Stimulated activated CD8-positive, alpha-beta memory T cell treated with anti-CD3 and anti-CD28 coated beads, Interleukin-2, amount 100 ng/mL, for 48 hours (primary cell): ENCODE results near the gene FGR.
"Not testable (repeated sequence)": the region's sequence is repeated elsewhere in the genome, so short reads cannot be mapped to it uniquely, and the experiment has no call there.

Source experiments
- DNase-seq, 2 donors: peaks; one replicate each; pipeline ENCODE4 v3.0.0-alpha.2; 2020; ENCODE audit warnings: low read depth in 2 of 2

The FGR gene

GRCh38 chr1:27634985-27635367, at the start of gene FGR:
TSS of gene FGR (minus strand) at chr1:27635185. CDS start at chr1:27623916, 11,269 bp downstream.
- DNase-seq: no peak

GRCh38 chr1:27684176-27684575, 49.2 kb upstream of the FGR start:
- DNase-seq: no peak

GRCh38 chr1:27682351-27682944, 47.5 kb upstream of the FGR start:
- no peak for DNase-seq

GRCh38 chr1:27681580-27681979, 46.6 kb upstream of the FGR start:
- DNase-seq: not testable (repeated sequence)

GRCh38 chr1:27680225-27680791, 45.3 kb upstream of the FGR start:
- not testable (repeated sequence) for DNase-seq

GRCh38 chr1:27678747-27679146, 43.8 kb upstream of the FGR start:
- DNase-seq: no peak

- no peak for DNase-seq
Measured at GRCh38 chr1:27676410-27676809, 41.4 kb upstream of the FGR start.

- DNase-seq: no peak
Measured at GRCh38 chr1:27672750-27673112, 37.7 kb upstream of the FGR start.

- DNase-seq: peak; percentile 40 to 55
Measured at GRCh38 chr1:27671964-27672749, 37.2 kb upstream of the FGR start, which contains the start of gene IFI6. TSS of gene IFI6 (minus strand) at chr1:27672192. CDS start at chr1:27669314, 2,878 bp downstream.

GRCh38 chr1:27669876-27670275, 34.9 kb upstream of the FGR start:
- DNase-seq: no peak

GRCh38 chr1:27668808-27669723, 34.1 kb upstream of the FGR start:
- peak; percentile 81 to 86 for DNase-seq

GRCh38 chr1:27668121-27668807, 33.3 kb upstream of the FGR start:
- no peak for DNase-seq

- DNase-seq: no peak
Measured at GRCh38 chr1:27666791-27667254, 31.8 kb upstream of the FGR start.

GRCh38 chr1:27666294-27666693, 31.3 kb upstream of the FGR start:
- no peak for DNase-seq

GRCh38 chr1:27665016-27665651, 30.1 kb upstream of the FGR start:
- DNase-seq: no peak

- DNase-seq: no peak
Measured at GRCh38 chr1:27664291-27664690, 29.3 kb upstream of the FGR start.

- DNase-seq: peak; percentile 76 to 85
Measured at GRCh38 chr1:27662707-27663393, 27.9 kb upstream of the FGR start.

GRCh38 chr1:27662261-27662660, 27.3 kb upstream of the FGR start:
- DNase-seq: no peak

GRCh38 chr1:27661412-27662075, 26.6 kb upstream of the FGR start:
- DNase-seq: no peak
